ENCODE results near the gene CCDC149.

Gene CCDC149

GRCh38 chr4:24775032-24775605 is 137.7 kb downstream of the CCDC149 start:
- H3K4me3 Mint-ChIP-seq = no peak overlapping the region
- no peaks in the 10 kb centered on the region for H3K36me3 Mint-ChIP-seq (ENCODE audit: low read depth)
- H3K4me1 Mint-ChIP-seq = peaks cover 60% of the 10 kb centered on the region
- H3K27ac Mint-ChIP-seq = no peak overlapping the region
- TF ChIP-seq CTCF (IDR thresholded peaks at IDR 0.05; ENCODE audit: unreplicated experiment in 3 of 3) = no peak
- peaks cover 11% of the 10 kb centered on the region for H3K27me3 Mint-ChIP-seq (ENCODE audit: low read depth)
- no peaks in the 10 kb centered on the region for H3K9me3 Mint-ChIP-seq

- TF ChIP-seq CTCF (IDR thresholded peaks at IDR 0.05; ENCODE audit: unreplicated experiment in 3 of 3) = no peak
- Mint-ChIP-seq H3K4me3 (no peak overlapping the region), H3K9me3 (no peaks in the 10 kb centered on the region), H3K36me3 (ENCODE audit: low read depth) (no peaks in the 10 kb centered on the region), H3K27me3 (ENCODE audit: low read depth) (peaks cover 11% of the 10 kb centered on the region), H3K4me1 (peaks cover 56% of the 10 kb centered on the region), H3K27ac (no peak overlapping the region)
Observed at GRCh38 chr4:24774452-24774851, 138.4 kb downstream of the CCDC149 start.

DNA sequence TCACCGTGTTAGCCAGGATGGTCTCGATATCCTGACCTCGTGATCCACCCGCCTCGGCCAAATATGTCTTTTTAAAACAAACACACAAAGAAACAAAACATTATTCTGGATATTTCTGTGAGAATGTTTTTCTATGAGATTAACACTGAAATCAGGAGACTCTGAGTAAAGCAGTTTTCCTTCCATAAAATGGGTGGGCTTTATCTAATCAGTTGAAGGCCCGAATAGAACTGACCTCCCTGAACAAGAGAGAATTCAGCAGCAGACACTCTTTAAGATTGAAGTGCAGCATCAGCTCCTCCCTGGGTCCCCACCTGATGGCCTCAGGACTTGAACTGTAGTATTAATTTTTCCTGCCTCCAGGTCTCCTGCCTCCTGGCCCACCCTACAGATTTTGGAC is 139.9 kb downstream of the CCDC149 start:
- Mint-ChIP-seq H3K4me1 (peaks cover 45% of the 10 kb centered on the region), H3K27me3 (ENCODE audit: low read depth) (peaks cover 11% of the 10 kb centered on the region), H3K9me3 (no peaks in the 10 kb centered on the region), H3K27ac (no peak overlapping the region), H3K4me3 (no peak overlapping the region), H3K36me3 (ENCODE audit: low read depth) (no peaks in the 10 kb centered on the region)
- no peak for TF ChIP-seq CTCF (IDR thresholded peaks at IDR 0.05; ENCODE audit: unreplicated experiment in 3 of 3)

DNA sequence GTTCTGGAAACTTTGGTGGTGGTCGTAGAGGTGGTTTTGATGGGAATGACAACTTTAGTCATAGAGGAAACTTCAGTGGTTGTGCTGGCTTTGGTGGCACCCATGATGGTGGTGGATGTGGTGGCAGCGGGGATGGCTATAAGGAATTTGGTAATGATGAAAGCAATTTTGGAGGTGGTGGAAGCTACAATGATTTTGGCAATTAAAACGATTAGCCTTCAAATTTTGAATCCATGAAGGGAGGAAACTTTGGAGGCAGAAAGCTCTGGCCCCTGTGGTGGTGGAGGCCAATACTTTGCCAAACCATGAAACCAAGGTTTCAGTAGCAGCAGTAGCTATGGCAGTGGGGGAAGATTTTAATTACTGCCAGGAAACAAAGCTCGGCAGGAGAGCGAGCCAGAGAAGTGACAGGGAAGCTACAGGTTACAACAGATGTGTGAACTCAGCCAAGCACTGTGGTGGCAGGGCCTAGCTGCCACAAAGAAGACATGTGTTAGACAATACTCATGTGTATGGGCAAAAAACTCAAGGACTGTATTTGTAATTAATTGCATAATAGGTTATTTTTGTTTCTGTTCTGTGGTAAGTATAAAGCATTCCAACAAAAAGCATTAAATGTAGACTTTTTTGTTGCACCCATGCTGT is 140.7 kb downstream of the CCDC149 start:
- peaks cover 7% of the 10 kb centered on the region for H3K27me3 Mint-ChIP-seq (ENCODE audit: low read depth)
- H3K4me1 Mint-ChIP-seq = peaks cover 38% of the 10 kb centered on the region
- H3K4me3 Mint-ChIP-seq = no peak overlapping the region

GRCh38 chr4:24771241-24771640 is 141.6 kb downstream of the CCDC149 start:
- peaks cover 2% of the 10 kb centered on the region for H3K9me3 Mint-ChIP-seq
- peaks cover 7% of the 10 kb centered on the region for H3K27me3 Mint-ChIP-seq (ENCODE audit: low read depth)
- no peak overlapping the region for H3K4me3 Mint-ChIP-seq
- H3K4me1 Mint-ChIP-seq = peaks cover 34% of the 10 kb centered on the region
- no peak for TF ChIP-seq CTCF (IDR thresholded peaks at IDR 0.05; ENCODE audit: unreplicated experiment in 3 of 3)
- no peaks in the 10 kb centered on the region for H3K36me3 Mint-ChIP-seq (ENCODE audit: low read depth)
- peak overlapping the region in 2 of 3 experiments; percentile 16 to 74 for H3K27ac Mint-ChIP-seq

More for the DNA sequence above, 140.7 kb downstream of the CCDC149 start:
- peak overlapping the region in 1 of 3 experiments; percentile 16 for H3K27ac Mint-ChIP-seq
- no peaks in the 10 kb centered on the region for H3K9me3 Mint-ChIP-seq
- H3K36me3 Mint-ChIP-seq (ENCODE audit: low read depth) = no peaks in the 10 kb centered on the region
- TF ChIP-seq CTCF (IDR thresholded peaks at IDR 0.05; ENCODE audit: unreplicated experiment in 3 of 3) = no peak

GRCh38 chr4:24770667-24771066 is 142.2 kb downstream of the CCDC149 start:
- Mint-ChIP-seq H3K9me3 (peaks cover 3% of the 10 kb centered on the region), H3K4me1 (peaks cover 31% of the 10 kb centered on the region), H3K27me3 (ENCODE audit: low read depth) (peaks cover 2% of the 10 kb centered on the region), H3K4me3 (no peak overlapping the region), H3K27ac (peak overlapping the region in 1 of 3 experiments; percentile 74), H3K36me3 (ENCODE audit: low read depth) (no peaks in the 10 kb centered on the region)
- TF ChIP-seq CTCF (IDR thresholded peaks at IDR 0.05; ENCODE audit: unreplicated experiment in 3 of 3) = no peak
